Loucy (cell line): ENCODE results near the gene BRAF.

Experiments used
- EZH2phosphoT487 ChIP-seq: fragments of 200-600 bp; IDR thresholded peaks from 2 replicates; pipeline ENCODE4 v1.6.1; 2018; ENCODE audit warnings: antibody characterized with exemption, mild to moderate bottlenecking, moderate library complexity, borderline replicate concordance
- TF ChIP-seq, protein P1 (sequence below): fragments of 200-600 bp; sonication (generic); conservative IDR thresholded peaks from 2 replicates; pipeline ENCODE4 v1.5.1; 2014; ENCODE audit warnings: mild to moderate bottlenecking, antibody characterized with exemption, low read length

- TF ChIP-seq, protein P1, sequence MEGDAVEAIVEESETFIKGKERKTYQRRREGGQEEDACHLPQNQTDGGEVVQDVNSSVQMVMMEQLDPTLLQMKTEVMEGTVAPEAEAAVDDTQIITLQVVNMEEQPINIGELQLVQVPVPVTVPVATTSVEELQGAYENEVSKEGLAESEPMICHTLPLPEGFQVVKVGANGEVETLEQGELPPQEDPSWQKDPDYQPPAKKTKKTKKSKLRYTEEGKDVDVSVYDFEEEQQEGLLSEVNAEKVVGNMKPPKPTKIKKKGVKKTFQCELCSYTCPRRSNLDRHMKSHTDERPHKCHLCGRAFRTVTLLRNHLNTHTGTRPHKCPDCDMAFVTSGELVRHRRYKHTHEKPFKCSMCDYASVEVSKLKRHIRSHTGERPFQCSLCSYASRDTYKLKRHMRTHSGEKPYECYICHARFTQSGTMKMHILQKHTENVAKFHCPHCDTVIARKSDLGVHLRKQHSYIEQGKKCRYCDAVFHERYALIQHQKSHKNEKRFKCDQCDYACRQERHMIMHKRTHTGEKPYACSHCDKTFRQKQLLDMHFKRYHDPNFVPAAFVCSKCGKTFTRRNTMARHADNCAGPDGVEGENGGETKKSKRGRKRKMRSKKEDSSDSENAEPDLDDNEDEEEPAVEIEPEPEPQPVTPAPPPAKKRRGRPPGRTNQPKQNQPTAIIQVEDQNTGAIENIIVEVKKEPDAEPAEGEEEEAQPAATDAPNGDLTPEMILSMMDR, result no peak
- TF ChIP-seq EZH2phosphoT487, result no peak
Observed at GRCh38 chr7:140966561-140967233, 42.0 kb upstream of the BRAF start.
